Liver (tissue), 9 donors: ENCODE results near the gene CHN2. TPM values are rescaled to one million over a fixed set of nuclear protein-coding genes. Genes with fewer than 3 reads are reported as not detected.

ENCODE experiments used
- DNase-seq: peaks from one replicate; pipeline ENCODE4 v3.0.0-alpha.2; 2017; ENCODE audit warnings: low spot score
- H3K27ac ChIP-seq, 2 donors: one replicate each; pipeline ENCODE4 v1.7.0; 2013; ENCODE audit warnings: inconsistent platforms in 2 of 2, low read length in 2 of 2, control low read depth in 1 of 2, low read depth in 1 of 2, mild to moderate bottlenecking in 1 of 2
- H3K27me3 ChIP-seq, 4 donors: one replicate each; pipeline versions ENCODE4 v1.6.1 to v1.7.0; 2013; ENCODE audit warnings: low read length in 3 of 4, inconsistent platforms in 1 of 4, mild to moderate bottlenecking in 1 of 4, moderate library complexity in 1 of 4; ENCODE audit not compliant: control insufficient read depth in 4 of 4, insufficient read depth in 4 of 4
- H3K36me3 ChIP-seq, 4 donors: one replicate each; pipeline versions ENCODE4 v1.6.1 to v1.7.0; 2013; ENCODE audit warnings: low read length in 3 of 4, mild to moderate bottlenecking in 3 of 4, low read depth in 1 of 4, moderate library complexity in 1 of 4; ENCODE audit not compliant: control insufficient read depth in 4 of 4, insufficient read depth in 3 of 4
- H3K4me1 ChIP-seq, 4 donors: one replicate each; pipeline versions ENCODE4 v1.6.1 to v1.7.0; 2013; ENCODE audit warnings: low read length in 3 of 4, mild to moderate bottlenecking in 3 of 4, moderate library complexity in 1 of 4; ENCODE audit not compliant: control insufficient read depth in 4 of 4, insufficient read depth in 4 of 4
- H3K4me3 ChIP-seq, 3 donors: one replicate each; pipeline versions ENCODE4 v1.6.1 to v1.7.0; 2013; ENCODE audit warnings: low read length in 3 of 3, control low read depth in 1 of 3, low read depth in 1 of 3, mild to moderate bottlenecking in 1 of 3
- H3K9ac ChIP-seq, 2 donors: one replicate each; pipeline ENCODE4 v1.7.0; 2013; ENCODE audit warnings: low read length in 2 of 2, mild to moderate bottlenecking in 2 of 2, moderate library complexity in 2 of 2, control low read depth in 1 of 2, low read depth in 1 of 2
- H3K9me3 ChIP-seq, 4 donors: one replicate each; pipeline versions ENCODE4 v1.6.1 to v1.7.0; 2013; ENCODE audit warnings: low read length in 3 of 4; ENCODE audit not compliant: control insufficient read depth in 4 of 4
- ATF3 ChIP-seq: IDR thresholded peaks from 2 replicates; pipeline ENCODE4 v1.6.1; 2016; ENCODE audit warnings: antibody characterized with exemption
- CTCF ChIP-seq: fragments of 150-350 bp; IDR thresholded peaks from 2 replicates; pipeline ENCODE4 v1.5.1; 2017; ENCODE audit warnings: improper control_type of control experiment, low read depth, low read length; ENCODE audit not compliant: missing input control
- EGR1 ChIP-seq, 2 donors: IDR thresholded peaks; 2 replicates each; pipeline ENCODE4 v1.6.1; 2016 to 2018; ENCODE audit warnings: antibody characterized with exemption in 2 of 2, low read depth in 2 of 2
- FOXA1 ChIP-seq: IDR thresholded peaks from 2 replicates; pipeline ENCODE4 v1.6.1; 2016; ENCODE audit warnings: antibody characterized with exemption
- FOXA2 ChIP-seq: IDR thresholded peaks from 2 replicates; pipeline ENCODE4 v1.6.1; 2016; ENCODE audit warnings: antibody characterized with exemption
- GABPA ChIP-seq, 2 donors: IDR thresholded peaks in 1 of 2; conservative IDR thresholded peaks in 1 of 2; 2 replicates each; pipeline ENCODE4 v1.6.1; 2016; ENCODE audit warnings: antibody characterized with exemption in 2 of 2, mild to moderate bottlenecking in 1 of 2, moderate library complexity in 1 of 2
- HNF4A ChIP-seq, 2 donors: conservative IDR thresholded peaks; 2 replicates each; pipeline ENCODE4 v1.6.1; 2016; ENCODE audit warnings: antibody characterized with exemption in 2 of 2, mild to moderate bottlenecking in 2 of 2
- JUND ChIP-seq, 2 donors: IDR thresholded peaks; 2 replicates each; pipeline ENCODE4 v1.6.1; 2016; ENCODE audit warnings: antibody characterized with exemption in 2 of 2
- MAX ChIP-seq: IDR thresholded peaks from 2 replicates; pipeline ENCODE4 v1.6.1; 2016; ENCODE audit warnings: antibody characterized with exemption
- NR2F2 ChIP-seq: IDR thresholded peaks from 2 replicates; pipeline ENCODE4 v1.6.1; 2016; ENCODE audit warnings: antibody characterized with exemption
- RAD21 ChIP-seq, 2 donors: IDR thresholded peaks; 2 replicates each; pipeline ENCODE4 v1.6.1; 2016; ENCODE audit warnings: antibody characterized with exemption in 2 of 2, mild to moderate bottlenecking in 2 of 2
- REST ChIP-seq: IDR thresholded peaks from 2 replicates; pipeline ENCODE4 v1.6.1; 2016; ENCODE audit warnings: antibody characterized with exemption, mild to moderate bottlenecking
- RXRA ChIP-seq, 2 donors: IDR thresholded peaks; 2 replicates each; pipeline ENCODE4 v1.6.1; 2017 to 2018; ENCODE audit warnings: antibody characterized with exemption in 2 of 2, mild to moderate bottlenecking in 1 of 2
- SP1 ChIP-seq: IDR thresholded peaks from 2 replicates; pipeline ENCODE4 v1.6.1; 2018; ENCODE audit warnings: antibody characterized with exemption, mild to moderate bottlenecking
- YY1 ChIP-seq: IDR thresholded peaks from 2 replicates; pipeline ENCODE4 v1.6.1; 2016; ENCODE audit warnings: antibody characterized with exemption, mild to moderate bottlenecking
- ZBTB33 ChIP-seq: IDR thresholded peaks from 2 replicates; pipeline ENCODE4 v1.6.1; 2016; ENCODE audit warnings: antibody characterized with exemption
- whole genome bisulfite sequencing: extraction: QIAGEN DNeasy Blood & Tissue Kit; methylation state at CpG from one replicate; pipeline ENCODE4 v1.1.7; 2013; 5-methylcytosine and 5-hydroxymethylcytosine counted together
- polyA plus RNA-seq, 2 donors: library from polyadenylated mRNA; stranded (reverse) in 1 of 2; unstranded in 1 of 2; fragments of 200-250 nt in 1 of 2; fragments of >200 nt in 1 of 2; fragmentation: Nextera tagmentation in 1 of 2; extraction: Ambion mirVana in 1 of 2; gene quantifications; one replicate each; pipeline versions ENCODE4 v1.2.1 to v1.2.3, GENCODE V29; 2013 to 2015
- total RNA-seq, 2 donors: library from RNA; depleted of rRNA; stranded (reverse); fragments of >200 nt; gene quantifications; one replicate each; pipeline ENCODE4 v1.2.3, GENCODE V29; 2014
- donor health status: healthy.
- donor health status: healthy.
- donor health status: healthy.
- donor health status: healthy.
- donor health status: healthy.

The CHN2 gene
- total and polyA plus RNA-seq, 4 donors, result 8.3 to 25.4 (median 17.8) TPM

- no peaks in the 10 kb centered on the region for H3K9me3 ChIP-seq
- H3K4me1 ChIP-seq, result peaks cover 6 to 31% (median 25%) of the 10 kb centered on the region in 4 donors
- 90% methylated on average over 1 of the region's 1 CpG for WGBS
- H3K27ac ChIP-seq, result no peak overlapping the region
- no peaks in the 10 kb centered on the region for H3K27me3 ChIP-seq
- no peak for TF ChIP-seq REST
- no peak for TF ChIP-seq FOXA1
- TF ChIP-seq RXRA (IDR thresholded peaks at IDR 0.05), result no peak
- TF ChIP-seq NR2F2, result no peak
- no peak for TF ChIP-seq YY1
- no peak for TF ChIP-seq FOXA2
- TF ChIP-seq GABPA (IDR thresholded peaks at IDR 0.05 in 1 of 2, conservative IDR thresholded peaks at IDR 0.05 in 1 of 2), result no peak
- TF ChIP-seq RAD21 (IDR thresholded peaks at IDR 0.05), result no peak
- TF ChIP-seq SP1, result no peak
- no peak for TF ChIP-seq MAX
- no peak for TF ChIP-seq ATF3
- TF ChIP-seq EGR1 (IDR thresholded peaks at IDR 0.05; ENCODE audit: low read depth in 2 of 2), result no peak
- TF ChIP-seq CTCF, result no peak
- no peak for TF ChIP-seq JUND (IDR thresholded peaks at IDR 0.05)
- TF ChIP-seq ZBTB33, result no peak
- H3K36me3 ChIP-seq, result peaks cover 0 to 2% (median 2%) of the 10 kb centered on the region in 4 donors
- H3K9ac ChIP-seq, result no peak overlapping the region
- DNase-seq, result no peak
- H3K4me3 ChIP-seq, result no peak overlapping the region
These were observed 21.6 kb downstream of the CHN2 start for GRCh38 chr7:29216128-29216527.

GRCh38 chr7:29217113-29217512 is 22.5 kb downstream of the CHN2 start:
- no peak for DNase-seq
- 49% methylated on average over 2 of the region's 2 CpGs for WGBS

More at GRCh38 chr7:29217113-29217512, 22.5 kb downstream of the CHN2 start:
- Histone ChIP-seq H3K9me3 (peaks cover 0 to 4% (median 0%) of the 10 kb centered on the region in 4 donors), H3K36me3 (peaks cover 0 to 2% (median under 1%) of the 10 kb centered on the region in 4 donors), H3K9ac (no peak overlapping the region), H3K4me3 (no peak overlapping the region), H3K4me1 (peaks cover 6 to 29% (median 25%) of the 10 kb centered on the region in 4 donors), H3K27ac (no peak overlapping the region), H3K27me3 (no peaks in the 10 kb centered on the region)
- peak in 1 of 2 donors; percentile 23 for TF ChIP-seq RXRA (IDR thresholded peaks at IDR 0.05)
- no peak for TF ChIP-seq JUND (IDR thresholded peaks at IDR 0.05)
- peak; percentile 27 to 30 for TF ChIP-seq HNF4A (conservative IDR thresholded peaks at IDR 0.05)
- peak; percentile 19 for TF ChIP-seq YY1
